T-cell (primary cell): ENCODE results near the gene OR13D1. TPM values are rescaled to one million over a fixed set of nuclear protein-coding genes. Genes with fewer than 3 reads are reported as not detected.
"Not testable (repeated sequence)": the region's sequence is repeated elsewhere in the genome, so short reads cannot be mapped to it uniquely, and the experiment has no call there.

Experiments
- ATAC-seq, 4 experiments: fragments of 200-7000 bp in 3 of 4; fragments of 150-1000 bp in 1 of 4; cut with Tn5 transposase; replicated peaks in 1 of 4; 1 replicate in 3 of 4; 2 replicates in 1 of 4; pipeline ENCODE4 v1.10.0; 2021; ENCODE audit warnings: moderate library complexity in 3 of 4, mild to moderate bottlenecking in 2 of 4, moderate number of reproducible peaks in 1 of 4
- CTCF ChIA-PET, 2 donors: fragments of 300-600 bp; sonication (Branson Sonifier 250); formaldehyde crosslinking; loops; one replicate each; lab custom pipeline; 2022; ENCODE audit warnings: antibody characterized with exemption in 2 of 2; lab: Charles Lee
- POLR2A ChIA-PET, 2 donors: fragments of 300-600 bp; sonication (Branson Sonifier 250); formaldehyde crosslinking; loops; one replicate each; lab custom pipeline; 2022; ENCODE audit warnings: antibody characterized with exemption in 2 of 2; lab: Charles Lee
- DNase-seq, 35 experiments: peaks; one replicate each; pipeline versions ENCODE4 v3.0.0 to v3.0.0-alpha.2; 2013 to 2023
- H3K27ac ChIP-seq: one replicate; pipeline ENCODE4 v1.5.1; 2013; ENCODE audit warnings: low read length
- H3K27me3 ChIP-seq, 2 experiments: replicated peaks in 1 of 2; 1 replicate in 1 of 2; 2 replicates in 1 of 2; pipeline versions ENCODE4 v1.6.1 to v1.7.0; 2013; ENCODE audit warnings: low read length in 1 of 2, mixed read lengths in 1 of 2; ENCODE audit not compliant: control insufficient read depth in 2 of 2, insufficient read depth in 2 of 2; ENCODE audit errors: extremely low read depth in 1 of 2
- H3K36me3 ChIP-seq, 2 donors: 1 replicate in 1 of 2; 2 replicates in 1 of 2; pipeline versions ENCODE4 v1.6.1 to v1.7.0; 2013; ENCODE audit warnings: low read length in 1 of 2; ENCODE audit not compliant: control insufficient read depth in 2 of 2, insufficient read depth in 1 of 2; ENCODE audit errors: extremely low read depth in 1 of 2
- H3K4me1 ChIP-seq, 2 experiments: 1 replicate in 1 of 2; 2 replicates in 1 of 2; pipeline versions ENCODE4 v1.6.1 to v1.7.0; 2013; ENCODE audit warnings: low read length in 2 of 2, mixed read lengths in 1 of 2; ENCODE audit not compliant: insufficient read depth in 2 of 2, control insufficient read depth in 1 of 2; ENCODE audit errors: extremely low read depth in 1 of 2
- H3K4me3 ChIP-seq, 2 donors: 1 replicate in 1 of 2; 2 replicates in 1 of 2; pipeline versions ENCODE4 v1.5.1 to v1.7.0; 2013; ENCODE audit warnings: mild to moderate bottlenecking in 2 of 2, low read length in 1 of 2, moderate library complexity in 1 of 2; ENCODE audit not compliant: control insufficient read depth in 1 of 2; ENCODE audit errors: extremely low read depth in 1 of 2
- H3K9me3 ChIP-seq: 2 replicates; pipeline ENCODE4 v1.7.0; 2013
- H3K27ac Mint-ChIP-seq, 2 donors: one replicate each; pipeline ENCODE4 v1.8.0; 2020 to 2021; ENCODE audit warnings: mild to moderate bottlenecking in 2 of 2, mixed read lengths in 2 of 2
- H3K27me3 Mint-ChIP-seq, 2 donors: one replicate each; pipeline ENCODE4 v1.8.0; 2021 to 2022; ENCODE audit warnings: mixed read lengths in 2 of 2
- H3K36me3 Mint-ChIP-seq: one replicate; pipeline ENCODE4 v1.8.0; 2021; ENCODE audit warnings: mixed read lengths
- H3K4me1 Mint-ChIP-seq, 3 donors: one replicate each; pipeline ENCODE4 v1.8.0; 2020 to 2022; ENCODE audit warnings: mixed read lengths in 3 of 3, mild to moderate bottlenecking in 1 of 3
- H3K4me3 Mint-ChIP-seq, 3 donors: one replicate each; pipeline ENCODE4 v1.8.0; 2020 to 2022; ENCODE audit warnings: mild to moderate bottlenecking in 3 of 3, mixed read lengths in 3 of 3, moderate library complexity in 3 of 3
- H3K9me3 Mint-ChIP-seq, 3 donors: one replicate each; pipeline ENCODE4 v1.8.0; 2020 to 2022; ENCODE audit warnings: mixed read lengths in 3 of 3
- WGBS: methylation state at CpG from one replicate; pipeline ENCODE4 v1.1.5; 2013; ENCODE audit warnings: missing lambda C conversion rate; ENCODE audit not compliant: insufficient coverage; 5-methylcytosine and 5-hydroxymethylcytosine counted together
- total RNA-seq, 35 experiments: library from RNA in 6 of 35; stranded (reverse) in 6 of 35; fragments of 120-200 nt in 1 of 35; gene quantifications; one replicate each; pipeline versions ENCODE4 v1.2.1 to v1.2.4 and lab custom pipeline; 2013 to 2026

The OR13D1 gene
- total RNA-seq, 5 donors from 2014 or later (not counting 1 experiment from before 2014, with no cell fraction given), result not detected

DNA sequence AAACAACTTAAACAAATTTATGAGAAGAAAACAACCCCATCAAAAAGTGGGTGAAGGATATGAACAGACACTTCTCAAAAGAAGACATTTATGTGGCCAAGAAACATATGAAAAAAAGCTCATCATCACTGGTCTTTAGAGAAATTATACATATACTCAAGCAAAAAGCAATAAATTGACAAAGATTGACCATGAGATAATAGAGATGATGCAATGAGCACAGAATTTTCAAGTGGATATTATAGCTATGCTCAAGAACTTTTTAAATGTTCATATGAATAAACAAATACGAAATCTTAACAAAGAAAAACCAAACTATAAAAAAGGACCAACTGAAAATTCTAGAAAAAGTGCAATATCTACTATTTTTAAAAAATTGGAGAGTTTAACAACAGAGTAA is 14.4 kb downstream of the OR13D1 start:
- peaks cover 9 to 21% (median 9%) of the 10 kb centered on the region in 3 donors for H3K9me3 Mint-ChIP-seq
- not testable (repeated sequence) for H3K27ac ChIP-seq, H3K36me3 Mint-ChIP-seq, H3K9me3 ChIP-seq, H3K27me3 ChIP-seq, H3K27ac Mint-ChIP-seq, DNase-seq, ATAC-seq, H3K27me3 Mint-ChIP-seq, H3K4me1 ChIP-seq, H3K36me3 ChIP-seq, H3K4me3 ChIP-seq, H3K4me1 Mint-ChIP-seq, H3K4me3 Mint-ChIP-seq
- ChIA-PET CTCF (interaction anchor here in 1 of 2 donors (0.6 kb wide), 1 partner anchor 710 kb away, joined by 4 read pairs; no protein-coding TSS in a partner anchor), POLR2A (interaction anchor here in 1 of 2 donors (0.6 kb wide), 1 partner anchor 185 kb away, joined by 14 read pairs; no protein-coding TSS in a partner anchor)
- WGBS, result no CpG with 5 or more reads among the region's 1 CpG

DNA sequence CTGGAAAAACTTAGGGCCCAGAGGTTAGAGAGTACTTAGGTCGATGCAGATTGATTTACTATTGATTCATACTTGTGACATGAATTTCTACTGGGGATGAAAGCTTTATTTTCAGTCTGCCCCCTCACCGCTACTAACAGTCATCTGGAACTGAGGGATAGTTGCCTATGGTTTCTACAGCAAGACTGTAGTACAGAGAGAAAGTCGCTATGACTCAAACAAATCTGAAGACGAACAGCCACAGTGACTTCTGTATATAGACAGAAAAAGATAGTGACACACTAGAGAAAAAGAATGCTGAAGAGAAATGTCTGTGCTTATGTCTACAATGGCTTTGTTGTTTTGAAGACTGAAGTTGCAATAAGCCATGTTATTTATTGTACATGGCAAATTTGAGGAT is 17.3 kb downstream of the OR13D1 start:
- Histone ChIP-seq H3K27me3 (no peaks in the 10 kb centered on the region), H3K9me3 (no peaks in the 10 kb centered on the region), H3K4me3 (no peak overlapping the region), H3K27ac (no peak overlapping the region), H3K36me3 (no peaks in the 10 kb centered on the region), H3K4me1 (no peaks in the 10 kb centered on the region)
- Mint-ChIP-seq H3K27ac (no peak overlapping the region), H3K27me3 (peaks cover 0 to 3% of the 10 kb centered on the region in 2 donors), H3K9me3 (peaks cover 0 to 11% (median under 1%) of the 10 kb centered on the region in 3 donors), H3K4me3 (no peak overlapping the region), H3K36me3 (peaks cover 5% of the 10 kb centered on the region), H3K4me1 (peaks cover 0 to under 1% (median 0%) of the 10 kb centered on the region in 3 donors)
- WGBS, result no CpG with 5 or more reads among the region's 4 CpGs
- ATAC-seq, result no peak
- ChIA-PET POLR2A (no interaction called here), CTCF (no interaction called here)
- no peak for DNase-seq

DNA sequence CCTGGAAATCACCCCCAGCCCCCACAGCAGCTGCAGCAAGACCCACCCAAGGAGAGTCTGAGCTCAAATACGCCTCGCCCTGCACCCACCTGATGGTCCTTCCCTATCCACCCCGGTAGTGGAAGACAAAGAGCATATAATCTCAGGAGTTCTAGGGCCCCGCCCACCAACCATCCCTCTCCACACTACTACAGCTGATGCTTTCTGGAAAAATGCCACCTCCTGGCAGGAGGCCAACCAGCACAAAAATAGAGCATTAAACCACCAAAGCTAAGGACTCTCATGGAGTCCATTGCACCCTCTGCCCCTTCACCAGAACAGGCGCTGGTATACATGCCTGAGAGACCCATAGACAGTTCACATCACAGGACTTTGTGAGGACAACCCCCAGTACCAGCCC is 30.7 kb downstream of the OR13D1 start:
- WGBS, result 83% methylated on average over 4 of the region's 5 CpGs
- no peaks in the 10 kb centered on the region for H3K36me3 ChIP-seq
- no peaks in the 10 kb centered on the region for H3K4me1 ChIP-seq
- H3K27me3 Mint-ChIP-seq, result peaks cover 0 to 4% of the 10 kb centered on the region in 2 donors
- ChIA-PET CTCF (no interaction called here), POLR2A (no interaction called here)
- peaks cover 19% of the 10 kb centered on the region for H3K36me3 Mint-ChIP-seq
- DNase-seq (no peak), ATAC-seq (no peak)
- H3K9me3 ChIP-seq, result no peaks in the 10 kb centered on the region
- peaks cover 0 to 6% of the 10 kb centered on the region in 2 experiments for H3K27me3 ChIP-seq
- H3K4me3 ChIP-seq, result no peak overlapping the region
- H3K4me3 Mint-ChIP-seq, result no peak overlapping the region
- peaks cover 0 to 6% (median 0%) of the 10 kb centered on the region in 3 donors for H3K4me1 Mint-ChIP-seq
- no peak overlapping the region for H3K27ac Mint-ChIP-seq
- no peak overlapping the region for H3K27ac ChIP-seq
- H3K9me3 Mint-ChIP-seq, result no peaks in the 10 kb centered on the region

DNA sequence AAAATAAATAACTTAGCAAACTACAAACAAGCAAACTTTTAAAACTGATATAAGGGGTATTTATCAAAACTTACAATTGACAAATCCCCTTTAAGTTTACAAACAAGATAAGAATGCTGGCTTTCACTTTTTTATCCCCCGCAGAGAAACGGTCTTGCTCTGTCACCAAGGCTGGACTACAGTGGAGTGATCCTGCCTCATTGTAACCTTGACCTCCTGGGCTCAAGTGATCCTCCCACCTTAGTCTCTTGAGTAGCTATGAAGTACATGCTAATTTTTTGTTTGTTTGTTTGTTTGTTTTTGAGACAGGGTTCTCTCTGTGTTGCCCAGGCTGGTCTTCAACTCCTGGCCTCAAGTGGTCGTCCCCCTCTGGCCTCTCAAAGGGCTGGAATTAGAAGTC is 44.1 kb downstream of the OR13D1 start:
- no peaks in the 10 kb centered on the region for H3K27me3 Mint-ChIP-seq
- H3K9me3 Mint-ChIP-seq, result no peaks in the 10 kb centered on the region
- peaks cover 0 to 5% (median 1%) of the 10 kb centered on the region in 3 donors for H3K4me1 Mint-ChIP-seq
- Histone ChIP-seq H3K27me3 (no peaks in the 10 kb centered on the region), H3K4me3 (no peak overlapping the region), H3K36me3 (no peaks in the 10 kb centered on the region), H3K9me3 (no peaks in the 10 kb centered on the region), H3K4me1 (no peaks in the 10 kb centered on the region), H3K27ac (no peak overlapping the region)
- no peak for ATAC-seq
- CTCF ChIA-PET, result interaction anchor here in 1 of 2 donors (0.7 kb wide), 1 partner anchor 20 kb away, joined by 3 read pairs; no protein-coding TSS in a partner anchor
- POLR2A ChIA-PET, result interaction anchor here in 1 of 2 donors (0.7 kb wide), 1 partner anchor 14 kb away, joined by 3 read pairs; no protein-coding TSS in a partner anchor
- DNase-seq, result no peak
- H3K27ac Mint-ChIP-seq, result no peak overlapping the region
- WGBS, result 100% methylated on average over 2 of the region's 3 CpGs
- no peak overlapping the region for H3K4me3 Mint-ChIP-seq
- no peaks in the 10 kb centered on the region for H3K36me3 Mint-ChIP-seq

DNA sequence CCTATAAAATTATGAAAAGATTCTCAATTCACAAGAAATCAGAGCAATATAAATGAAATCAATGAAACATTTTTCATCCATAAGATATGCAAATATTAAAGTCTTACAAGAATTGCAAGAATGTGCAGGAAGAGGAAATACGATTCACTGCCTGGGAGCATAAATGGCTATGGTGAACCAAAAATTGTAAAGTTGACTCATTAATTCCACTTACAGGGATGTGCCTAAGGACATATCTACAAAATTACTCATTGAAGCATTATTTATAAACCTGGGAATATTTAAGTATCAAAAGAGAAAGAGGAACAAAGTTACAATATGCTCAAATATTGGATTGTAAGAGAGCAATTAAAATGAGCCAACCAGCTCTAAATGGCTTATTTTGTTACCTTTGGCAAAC is 46.3 kb downstream of the OR13D1 start:
- H3K27me3 Mint-ChIP-seq, result no peaks in the 10 kb centered on the region
- WGBS, result no CpG with 5 or more reads among the region's 1 CpG
- ATAC-seq (no peak), DNase-seq (no peak)
- CTCF ChIA-PET, result no interaction called here
- Histone ChIP-seq H3K27ac (no peak overlapping the region), H3K9me3 (no peaks in the 10 kb centered on the region), H3K4me1 (no peaks in the 10 kb centered on the region), H3K4me3 (no peak overlapping the region), H3K36me3 (no peaks in the 10 kb centered on the region), H3K27me3 (no peaks in the 10 kb centered on the region)
- no peak overlapping the region for H3K27ac Mint-ChIP-seq
- POLR2A ChIA-PET, result no interaction called here
- no peaks in the 10 kb centered on the region for H3K9me3 Mint-ChIP-seq
- no peak overlapping the region for H3K4me3 Mint-ChIP-seq
- H3K36me3 Mint-ChIP-seq, result no peaks in the 10 kb centered on the region
- peaks cover 0 to 5% (median 1%) of the 10 kb centered on the region in 3 donors for H3K4me1 Mint-ChIP-seq

DNA sequence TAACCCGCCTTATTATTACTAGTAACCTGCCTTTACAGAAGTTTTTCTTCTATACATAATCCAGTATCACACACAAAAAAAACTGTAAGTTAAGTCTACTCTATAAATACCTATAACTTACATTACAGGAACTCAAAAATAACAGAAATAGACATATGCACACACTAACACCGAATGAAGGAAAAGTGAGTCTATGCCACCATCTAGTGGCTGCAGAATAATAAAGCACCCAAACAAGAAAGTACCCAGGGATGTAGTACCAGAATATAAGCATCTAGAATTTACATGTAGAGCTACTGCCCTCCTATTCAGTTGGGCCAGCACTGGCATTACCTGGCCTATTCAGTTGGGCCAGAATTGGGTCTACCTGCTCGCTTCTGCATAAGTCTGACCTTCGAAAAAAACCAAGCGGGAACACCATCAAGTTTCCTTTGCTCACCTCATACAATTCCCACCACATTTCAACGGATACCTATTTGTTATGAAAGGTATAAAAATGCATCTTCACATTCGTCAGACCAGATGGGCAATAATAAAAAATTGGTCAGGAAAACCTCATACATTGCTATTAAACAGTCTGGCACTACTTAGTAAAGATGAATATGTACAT is 49.2 kb downstream of the OR13D1 start:
- Mint-ChIP-seq H3K4me1 (peaks cover 13 to 19% (median 14%) of the 10 kb centered on the region in 3 donors), H3K27me3 (no peaks in the 10 kb centered on the region), H3K9me3 (no peaks in the 10 kb centered on the region), H3K4me3 (no peak overlapping the region), H3K27ac (no peak overlapping the region), H3K36me3 (no peaks in the 10 kb centered on the region)
- peaks cover 6 to 9% of the 10 kb centered on the region in 2 experiments for H3K4me1 ChIP-seq
- ChIA-PET POLR2A (no interaction called here), CTCF (interaction anchor here (0.6 to 1.1 kb wide), 4 partner anchors 15 to 952 kb away, joined by 3 to 4 read pairs (median 3); no protein-coding TSS in a partner anchor)
- no peaks in the 10 kb centered on the region for H3K9me3 ChIP-seq
- DNase-seq (peak in 17 of 35 experiments; percentile 4 to 86 (median 27)), ATAC-seq (no peak)
- H3K36me3 ChIP-seq, result no peaks in the 10 kb centered on the region
- no peak overlapping the region for H3K4me3 ChIP-seq
- no CpG with 5 or more reads among the region's 7 CpGs for WGBS
- no peak overlapping the region for H3K27ac ChIP-seq
- H3K27me3 ChIP-seq, result no peaks in the 10 kb centered on the region
